ENCODE data around the gene COPRS.
"Not testable (repeated sequence)": the region's sequence is repeated elsewhere in the genome, so short reads cannot be mapped to it uniquely, and the experiment has no call there.

Gene COPRS

DNA sequence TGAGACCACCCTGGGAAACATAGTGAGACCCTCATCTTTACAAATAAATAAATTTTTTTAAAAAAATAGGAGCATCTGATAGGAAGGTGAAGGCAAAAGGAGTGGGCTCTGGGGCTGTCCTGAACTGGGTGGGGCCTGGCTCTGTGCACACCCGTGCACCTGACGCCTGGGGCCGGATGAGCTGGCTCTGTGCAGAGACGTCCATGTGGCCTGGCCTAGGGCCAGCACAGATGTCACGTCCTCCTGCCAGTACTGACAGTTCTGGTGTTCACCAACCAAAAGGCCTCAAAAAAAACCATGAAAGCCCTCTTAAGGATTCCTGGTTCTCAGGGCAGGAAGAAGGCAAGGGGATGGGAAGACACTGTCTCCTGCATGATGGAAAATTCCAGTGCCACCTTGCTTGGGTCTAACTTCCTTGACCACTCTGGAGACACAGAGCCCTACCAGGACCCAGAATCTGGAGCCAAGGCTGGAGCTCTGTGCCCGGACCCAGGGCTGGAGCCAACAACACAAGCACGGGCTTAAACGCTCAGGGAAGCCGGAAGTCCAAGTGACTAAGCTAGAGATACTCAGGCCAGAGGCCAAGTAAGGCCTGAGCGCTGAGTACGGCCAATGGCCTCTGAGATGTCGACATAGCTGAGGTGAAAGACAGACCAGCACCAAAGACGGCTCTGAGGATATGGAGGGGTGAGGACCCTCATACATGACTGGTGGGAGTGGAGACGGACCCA lies 32.9 kb downstream of the COPRS start:
- ChIA-PET CTCF (interaction anchor here (1.4 to 1.6 kb wide), 2 partner anchors 15 to 17 kb away, joined by 3 to 4 read pairs; no protein-coding TSS in a partner anchor), POLR2A (no interaction called here)
- TF ChIP-seq, protein P1, sequence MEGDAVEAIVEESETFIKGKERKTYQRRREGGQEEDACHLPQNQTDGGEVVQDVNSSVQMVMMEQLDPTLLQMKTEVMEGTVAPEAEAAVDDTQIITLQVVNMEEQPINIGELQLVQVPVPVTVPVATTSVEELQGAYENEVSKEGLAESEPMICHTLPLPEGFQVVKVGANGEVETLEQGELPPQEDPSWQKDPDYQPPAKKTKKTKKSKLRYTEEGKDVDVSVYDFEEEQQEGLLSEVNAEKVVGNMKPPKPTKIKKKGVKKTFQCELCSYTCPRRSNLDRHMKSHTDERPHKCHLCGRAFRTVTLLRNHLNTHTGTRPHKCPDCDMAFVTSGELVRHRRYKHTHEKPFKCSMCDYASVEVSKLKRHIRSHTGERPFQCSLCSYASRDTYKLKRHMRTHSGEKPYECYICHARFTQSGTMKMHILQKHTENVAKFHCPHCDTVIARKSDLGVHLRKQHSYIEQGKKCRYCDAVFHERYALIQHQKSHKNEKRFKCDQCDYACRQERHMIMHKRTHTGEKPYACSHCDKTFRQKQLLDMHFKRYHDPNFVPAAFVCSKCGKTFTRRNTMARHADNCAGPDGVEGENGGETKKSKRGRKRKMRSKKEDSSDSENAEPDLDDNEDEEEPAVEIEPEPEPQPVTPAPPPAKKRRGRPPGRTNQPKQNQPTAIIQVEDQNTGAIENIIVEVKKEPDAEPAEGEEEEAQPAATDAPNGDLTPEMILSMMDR (IDR thresholded peaks at IDR 0.05; ENCODE audit: control extremely low read depth, extremely low read depth, low read depth, missing control alignments), result no peak
- DNase-seq (ENCODE audit: extremely low spot score), result no peak

DNA sequence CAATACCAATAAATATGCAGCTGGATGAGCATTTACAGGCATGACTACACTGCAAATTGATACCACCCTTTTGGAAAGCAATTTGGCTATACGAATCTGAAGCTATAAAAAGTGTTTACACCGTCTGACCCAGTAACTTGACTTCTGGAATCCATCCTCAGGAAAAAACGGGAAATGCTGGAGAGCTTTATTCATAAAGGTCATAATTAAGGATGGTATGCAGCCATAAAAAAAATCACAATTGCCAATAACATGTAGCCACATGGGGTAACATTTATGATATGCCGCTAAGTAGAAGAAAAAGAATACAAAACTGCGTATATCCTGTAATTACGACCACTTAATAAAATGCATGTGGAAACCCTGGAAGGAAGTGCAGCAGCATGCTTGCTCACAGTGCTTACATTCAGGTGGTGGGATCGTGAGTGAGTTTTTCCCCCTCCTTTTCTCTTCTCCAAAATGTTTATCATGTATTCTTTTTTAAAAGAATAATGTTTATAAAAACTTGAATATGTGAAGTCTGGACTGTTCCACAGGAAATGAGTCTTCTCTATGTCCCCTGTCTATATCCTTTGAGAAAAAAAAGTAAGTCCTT lies 34.2 kb downstream of the COPRS start:
- CTCF ChIA-PET, result no interaction called here
- TF ChIP-seq, protein P1 (IDR thresholded peaks at IDR 0.05; ENCODE audit: control extremely low read depth, extremely low read depth, low read depth, missing control alignments), result no peak
- POLR2A ChIA-PET, result no interaction called here
- DNase-seq (ENCODE audit: extremely low spot score), result no peak

DNA sequence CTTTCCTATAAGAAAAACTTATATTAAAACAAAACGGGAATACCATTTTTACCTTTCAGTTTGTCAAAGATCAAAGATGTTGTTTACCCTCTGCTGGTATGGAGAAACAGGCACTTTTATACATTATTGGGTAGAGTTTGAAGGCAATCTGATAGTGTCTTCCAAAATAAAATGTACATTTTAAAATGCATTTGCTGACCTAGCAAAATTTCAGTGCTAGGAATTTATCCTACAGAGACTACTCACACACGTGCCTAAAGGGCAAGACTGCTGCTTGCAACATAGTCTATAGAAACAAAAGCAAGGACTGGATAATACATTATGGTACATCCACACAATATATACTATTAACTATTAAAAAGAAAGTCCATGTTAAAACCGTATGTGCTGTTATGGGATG lies 36.0 kb downstream of the COPRS start:
- no peak for DNase-seq (ENCODE audit: extremely low spot score)
- ChIA-PET POLR2A (no interaction called here), CTCF (no interaction called here)

DNA sequence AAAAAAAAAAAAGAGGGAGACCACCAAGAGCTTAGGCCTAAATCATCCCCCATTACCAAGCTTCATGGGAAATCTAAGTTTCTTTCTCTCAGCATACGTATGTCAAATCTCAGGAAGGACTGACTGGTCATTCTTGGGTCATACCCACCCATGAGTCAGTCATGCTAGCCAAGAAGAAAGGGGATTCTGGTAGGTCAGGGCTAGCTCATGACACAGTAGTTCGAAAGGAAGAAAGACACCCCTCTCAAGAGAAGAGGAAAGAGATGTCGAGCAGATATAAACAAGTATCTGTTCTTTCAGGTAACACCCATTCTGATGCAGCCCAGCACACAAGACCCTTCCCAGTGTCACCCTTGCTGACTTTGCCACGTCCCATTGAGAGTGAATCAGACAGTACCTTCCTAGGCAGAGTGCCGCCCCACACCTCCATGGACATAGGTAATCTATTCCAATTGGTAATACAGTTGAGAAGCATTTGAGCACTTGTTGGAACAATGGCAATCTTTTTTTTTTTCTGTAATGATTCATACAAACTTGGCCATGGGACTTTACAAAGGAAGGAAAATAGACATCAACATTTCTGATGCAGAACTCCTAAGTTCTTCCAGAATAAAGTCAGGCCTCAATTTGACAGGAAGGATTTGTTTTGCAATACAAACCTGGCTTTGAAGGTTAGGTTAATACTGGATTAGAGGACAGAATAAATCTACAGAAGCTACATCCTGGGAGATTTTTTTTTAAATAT lies 38.2 kb downstream of the COPRS start:
- DNase-seq (ENCODE audit: extremely low spot score), result no peak
- TF ChIP-seq, protein P1 (IDR thresholded peaks at IDR 0.05; ENCODE audit: control extremely low read depth, extremely low read depth, low read depth, missing control alignments), result no peak
- ChIA-PET POLR2A (no interaction called here), CTCF (no interaction called here)

More for the DNA sequence above, 36.0 kb downstream of the COPRS start:
- TF ChIP-seq, protein P1 (IDR thresholded peaks at IDR 0.05; ENCODE audit: control extremely low read depth, extremely low read depth, low read depth, missing control alignments), result no peak

DNA sequence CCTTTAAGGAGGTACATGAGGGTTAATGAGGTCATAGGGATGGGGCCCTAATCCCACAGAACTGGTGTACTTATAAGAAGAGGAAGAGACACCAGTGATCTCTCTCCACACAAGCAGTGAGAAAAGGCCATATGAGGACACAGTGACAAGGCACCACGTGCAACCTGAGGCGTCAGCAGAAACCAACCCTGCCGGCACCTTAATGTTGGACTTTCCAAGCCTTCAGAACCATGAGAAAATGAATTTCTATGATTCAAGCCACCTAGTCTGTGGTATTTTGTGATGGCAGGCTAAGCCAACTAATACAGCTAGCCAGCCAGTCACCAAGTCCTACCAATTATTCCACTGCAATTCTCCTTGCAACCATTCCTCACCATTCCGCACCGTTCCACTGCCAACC lies 39.5 kb downstream of the COPRS start:
- no peak for DNase-seq (ENCODE audit: extremely low spot score)
- POLR2A ChIA-PET, result no interaction called here
- TF ChIP-seq, protein P1 (IDR thresholded peaks at IDR 0.05; ENCODE audit: control extremely low read depth, extremely low read depth, low read depth, missing control alignments), result no peak
- CTCF ChIA-PET, result no interaction called here

DNA sequence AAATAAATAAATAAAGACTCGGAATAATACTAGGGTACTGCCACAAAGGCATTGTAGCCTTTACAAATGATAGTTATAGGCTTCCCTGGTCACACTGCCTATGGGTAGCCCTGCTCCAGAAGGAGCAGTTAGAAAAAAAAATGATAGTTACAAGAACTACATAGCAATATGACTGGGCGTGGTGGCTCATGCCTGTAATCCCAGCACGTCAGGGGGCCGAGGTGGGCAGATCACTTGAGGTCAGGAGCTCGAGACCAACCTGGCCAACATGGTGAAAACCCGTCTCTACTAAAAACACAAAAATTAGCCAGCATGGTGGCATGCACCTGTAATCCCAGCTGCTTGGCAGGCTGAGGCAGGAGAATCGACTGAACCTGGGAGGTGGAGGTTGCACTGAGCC lies 40.2 kb downstream of the COPRS start:
- POLR2A ChIA-PET; DNase-seq (ENCODE audit: extremely low spot score): not testable (repeated sequence)
- CTCF ChIA-PET, result interaction anchor here (1.4 kb wide), 1 partner anchor 11 kb away, joined by 4 read pairs; no protein-coding TSS in a partner anchor
